Thyroid gland (tissue), 4 donors: ENCODE data around the gene LGALS8. TPM values are rescaled to one million over a fixed set of nuclear protein-coding genes. Genes with fewer than 3 reads are reported as not detected.

Experiments
- DNase-seq, 2 donors: peaks; one replicate each; pipeline ENCODE4 v3.0.0-alpha.2; 2019
- H3K27ac ChIP-seq, 3 donors: fragments of 200-600 bp; sonication (generic); 1 replicate in 2 of 3; 2 replicates in 1 of 3; pipeline ENCODE4 v1.5.1; 2016 to 2019; ENCODE audit warnings: mild to moderate bottlenecking in 1 of 3, moderate library complexity in 1 of 3
- H3K27me3 ChIP-seq: fragments of 200-600 bp; sonication (generic); one replicate; pipeline ENCODE4 v1.5.1; 2019
- H3K36me3 ChIP-seq, 2 donors: fragments of 200-600 bp; sonication (generic); one replicate each; pipeline ENCODE4 v1.5.1; 2016 to 2019
- H3K4me1 ChIP-seq, 2 donors: fragments of 200-600 bp; sonication (generic); one replicate each; pipeline ENCODE4 v1.5.1; 2017 to 2019
- H3K4me3 ChIP-seq, 3 donors: fragments of 200-600 bp; sonication (generic); replicated peaks in 1 of 3; 1 replicate in 2 of 3; 2 replicates in 1 of 3; pipeline ENCODE4 v1.5.1; 2016; ENCODE audit warnings: mild to moderate bottlenecking in 1 of 3
- H3K9me3 ChIP-seq: fragments of 200-600 bp; sonication (generic); one replicate; pipeline ENCODE4 v1.5.1; 2017
- CTCF ChIP-seq, 6 experiments: fragments of 200-600 bp in 3 of 6; fragments of 450-650 bp in 3 of 6; sonication (generic) in 3 of 6; IDR thresholded peaks; one replicate each; pipeline ENCODE4 v1.5.1; 2016 to 2019; ENCODE audit warnings: antibody characterized with exemption in 6 of 6, mild to moderate bottlenecking in 2 of 6, inconsistent platforms in 1 of 6, moderate library complexity in 1 of 6
- POLR2A ChIP-seq, 2 donors: fragments of 450-650 bp; IDR thresholded peaks; one replicate each; pipeline ENCODE4 v1.6.1; 2017; ENCODE audit warnings: antibody characterized with exemption in 2 of 2, mild to moderate bottlenecking in 2 of 2, moderate library complexity in 1 of 2
- WGBS, 2 donors: methylation state at CpG; one replicate each; pipeline ENCODE4 v1.1.5; 2017; 5-methylcytosine and 5-hydroxymethylcytosine counted together
- intact Hi-C: fragments of 100-400 bp; cut with DNase I; formaldehyde crosslinking; loops from one replicate; pipeline ENCODE4 v1.15.1; 2023
- total RNA-seq, 4 donors: library from RNA; depleted of rRNA; stranded (reverse); fragments of >200 nt; gene quantifications; one replicate each; pipeline ENCODE4 v1.2.3, GENCODE V29; 2016

LGALS8 gene
- total RNA-seq, 4 donors from 2014 or later = 61.8 to 94.2 (median 79.2) TPM

DNA sequence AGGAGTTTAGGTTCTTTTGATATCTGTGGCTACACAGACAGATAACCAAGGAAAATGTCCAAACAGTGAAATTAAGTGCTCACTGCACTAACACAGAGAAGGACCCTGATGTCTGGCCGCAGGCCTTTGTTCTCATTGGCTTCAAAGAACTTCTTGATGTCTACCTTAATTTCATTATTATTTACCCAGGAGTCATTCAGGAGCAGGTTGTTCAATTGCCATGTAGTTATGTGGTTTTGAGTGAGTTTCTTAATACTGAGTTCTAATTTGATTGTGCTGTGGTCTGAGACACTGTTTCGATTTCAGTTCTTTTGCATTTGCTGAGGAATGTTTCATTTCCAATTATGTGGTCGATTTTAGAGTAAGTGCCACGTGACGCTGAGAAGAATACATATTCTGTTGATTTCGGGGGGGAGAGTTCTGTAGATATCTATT is 15.2 kb upstream of the LGALS8 start:
- no peak for DNase-seq
- TF ChIP-seq CTCF (IDR thresholded peaks at IDR 0.05) (no peak), POLR2A (IDR thresholded peaks at IDR 0.05) (no peak)
- Histone ChIP-seq H3K36me3 (no peaks in the 10 kb centered on the region), H3K4me3 (no peak overlapping the region), H3K4me1 (no peaks in the 10 kb centered on the region), H3K27ac (no peak overlapping the region), H3K9me3 (no peaks in the 10 kb centered on the region), H3K27me3 (no peaks in the 10 kb centered on the region)
- intact Hi-C loops = no loop called here
- 92 to 96% methylated on average over 6 of the region's 6 CpGs for WGBS, 2 donors

DNA sequence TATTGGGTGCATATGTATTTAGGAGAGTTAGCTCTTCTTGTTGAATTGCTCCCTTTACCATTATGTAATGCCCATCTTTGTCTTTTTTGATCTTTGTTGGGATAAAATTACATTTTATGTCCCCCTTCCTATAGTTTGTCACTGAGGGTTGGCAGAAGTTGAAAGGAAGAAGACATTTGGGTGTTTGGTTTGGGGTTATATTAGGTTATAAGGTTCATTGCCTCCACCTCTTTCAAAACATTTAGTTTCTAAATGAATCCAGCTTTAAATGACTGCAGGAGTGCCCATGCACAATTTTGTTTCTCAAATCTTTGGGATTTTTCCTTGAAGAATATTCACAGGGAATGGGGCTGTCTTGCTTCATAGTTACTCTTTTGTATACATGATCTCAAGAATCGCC is 14.6 kb upstream of the LGALS8 start:
- Histone ChIP-seq H3K4me1 (no peaks in the 10 kb centered on the region), H3K9me3 (no peaks in the 10 kb centered on the region), H3K27me3 (no peaks in the 10 kb centered on the region), H3K36me3 (no peaks in the 10 kb centered on the region), H3K4me3 (no peak overlapping the region), H3K27ac (no peak overlapping the region)
- no peak for DNase-seq
- intact Hi-C loops = no loop called here
- TF ChIP-seq CTCF (IDR thresholded peaks at IDR 0.05) (no peak), POLR2A (IDR thresholded peaks at IDR 0.05) (no peak)
- WGBS, 2 donors = 97 to 100% methylated on average over 1 of the region's 1 CpG

DNA sequence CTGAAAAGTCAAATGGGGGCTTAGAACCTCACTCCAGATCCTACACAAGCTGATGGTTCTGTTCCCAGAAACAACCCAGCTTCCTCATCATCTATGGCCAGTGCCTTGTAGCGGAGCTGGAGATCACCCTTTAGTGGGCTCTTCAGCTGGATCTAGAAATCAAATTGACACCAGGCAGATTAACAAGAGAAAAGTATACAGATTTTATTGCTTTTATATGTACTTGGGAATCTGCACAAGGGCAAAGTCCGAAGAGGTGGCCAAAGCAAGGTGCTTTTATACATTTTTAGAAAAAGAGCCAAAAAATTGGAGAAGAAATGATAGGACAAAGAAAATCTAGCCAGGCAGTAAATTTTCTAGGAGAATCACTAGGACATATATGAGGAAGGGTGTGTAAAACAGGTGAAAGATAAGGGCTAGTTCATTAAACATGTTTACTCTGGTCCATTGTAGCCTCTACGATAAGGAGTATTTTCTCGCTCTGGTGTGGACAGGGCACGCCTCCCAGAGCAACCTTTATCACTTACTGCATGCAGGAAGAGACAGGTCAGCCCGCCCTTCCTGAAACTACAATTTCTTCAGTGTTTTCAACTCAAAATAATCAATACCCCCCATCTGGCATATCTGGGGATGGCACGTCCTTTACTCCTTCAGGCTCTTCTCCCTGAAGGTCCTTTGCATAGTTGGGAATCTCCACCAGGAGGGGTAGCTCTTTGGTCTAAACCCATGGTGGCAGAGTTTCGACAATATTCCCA is 14.0 kb upstream of the LGALS8 start:
- no peaks in the 10 kb centered on the region for H3K27me3 ChIP-seq
- H3K4me3 ChIP-seq = no peak overlapping the region
- no peaks in the 10 kb centered on the region for H3K36me3 ChIP-seq
- H3K9me3 ChIP-seq = no peaks in the 10 kb centered on the region
- H3K4me1 ChIP-seq = no peaks in the 10 kb centered on the region
- 95% methylated on average over 8 of the region's 8 CpGs for WGBS, 2 donors
- H3K27ac ChIP-seq = no peak overlapping the region
- no peak for TF ChIP-seq POLR2A (IDR thresholded peaks at IDR 0.05)
- no peak for TF ChIP-seq CTCF (IDR thresholded peaks at IDR 0.05)
- DNase-seq = no peak
- intact Hi-C loops = no loop called here

GRCh38 chr1:236511735-236512418 is 11.9 kb upstream of the LGALS8 start:
- Histone ChIP-seq H3K4me3 (no peak overlapping the region), H3K36me3 (no peaks in the 10 kb centered on the region), H3K27ac (no peak overlapping the region), H3K9me3 (no peaks in the 10 kb centered on the region), H3K27me3 (no peaks in the 10 kb centered on the region), H3K4me1 (no peaks in the 10 kb centered on the region)
- WGBS, 2 donors = 88 to 94% methylated on average over 11 of the region's 11 CpGs
- DNase-seq = no peak
- TF ChIP-seq CTCF (IDR thresholded peaks at IDR 0.05) (no peak), POLR2A (IDR thresholded peaks at IDR 0.05) (no peak)
- intact Hi-C loops = no loop called here
